NT2/D1 (cell line): ENCODE data around the gene PRR7.

Experiments used
- YY1 ChIP-seq: IDR thresholded peaks from 2 replicates; pipeline ENCODE4 v1.6.1; 2011; ENCODE audit not compliant: insufficient read length, insufficient read depth
- ZNF274 ChIP-seq: IDR thresholded peaks from 2 replicates; pipeline ENCODE4 v1.6.1; 2011; ENCODE audit warnings: mild to moderate bottlenecking, low read depth, low read length

- no peak for TF ChIP-seq YY1
- no peak for TF ChIP-seq ZNF274
These were observed 42.6 kb downstream of the PRR7 start for GRCh38 chr5:177489119-177489716.
